KMS-11 (cell line): ENCODE data around the gene SDC3.

Source experiments
- H2AFZ ChIP-seq: fragments of 200-600 bp; sonication (generic); 2 replicates; pipeline ENCODE4 v1.6.1; 2016; ENCODE audit warnings: antibody characterized with exemption, mixed run types, low read depth
- H3K27ac ChIP-seq: fragments of 200-600 bp; sonication (generic); 2 replicates; pipeline ENCODE4 v1.6.1; 2016; ENCODE audit warnings: mild to moderate bottlenecking, mixed run types
- H3K27me3 ChIP-seq: fragments of 200-600 bp; sonication (generic); 2 replicates; pipeline ENCODE4 v1.6.1; 2017; ENCODE audit warnings: mild to moderate bottlenecking, low read depth, mixed run types, moderate library complexity; ENCODE audit not compliant: insufficient read depth
- H3K36me3 ChIP-seq: fragments of 200-600 bp; sonication (generic); 2 replicates; pipeline ENCODE4 v1.6.1; 2017; ENCODE audit warnings: mild to moderate bottlenecking, mixed run types; ENCODE audit not compliant: insufficient read depth
- H3K4me1 ChIP-seq: fragments of 200-600 bp; sonication (generic); 2 replicates; pipeline ENCODE4 v1.6.1; 2016; ENCODE audit warnings: mild to moderate bottlenecking, low read depth, mixed run types; ENCODE audit not compliant: poor library complexity, severe bottlenecking
- H3K4me2 ChIP-seq: fragments of 200-600 bp; sonication (generic); 2 replicates; pipeline ENCODE4 v1.7.0; 2016; ENCODE audit warnings: mild to moderate bottlenecking, mixed run types
- H3K4me3 ChIP-seq: fragments of 200-600 bp; sonication (generic); IDR thresholded peaks from 2 replicates; pipeline ENCODE4 v1.6.1; 2017; ENCODE audit warnings: low read depth, low read length, mixed read lengths; ENCODE audit not compliant: insufficient read depth
- H3K79me2 ChIP-seq: fragments of 200-600 bp; sonication (generic); 2 replicates; pipeline ENCODE4 v1.6.1; 2016; ENCODE audit warnings: low read depth, mixed run types; ENCODE audit not compliant: insufficient read depth
- H3K9ac ChIP-seq: fragments of 200-600 bp; sonication (generic); 2 replicates; pipeline ENCODE4 v1.6.1; 2016; ENCODE audit warnings: mild to moderate bottlenecking, mixed run types
- H4K20me1 ChIP-seq: fragments of 200-600 bp; sonication (generic); 2 replicates; pipeline ENCODE4 v1.6.1; 2016; ENCODE audit warnings: mild to moderate bottlenecking, mixed run types; ENCODE audit not compliant: insufficient read depth
- CTCF ChIP-seq: fragments of 200-600 bp; sonication (generic); conservative IDR thresholded peaks from 2 replicates; pipeline ENCODE4 v1.6.1; 2017; ENCODE audit warnings: low read depth, mild to moderate bottlenecking, antibody characterized with exemption, low read length, moderate library complexity, mixed read lengths

SDC3 gene

GRCh38 chr1:30927448-30927847, 18.9 kb upstream of the SDC3 start:
- Histone ChIP-seq H3K27me3 (no peaks in the 10 kb centered on the region), H2AFZ (no peak overlapping the region), H3K4me3 (no peak overlapping the region), H3K79me2 (no peaks in the 10 kb centered on the region), H3K4me2 (no peak overlapping the region), H4K20me1 (no peaks in the 10 kb centered on the region), H3K4me1 (peaks cover 7% of the 10 kb centered on the region), H3K27ac (no peak overlapping the region), H3K9ac (no peak overlapping the region), H3K36me3 (no peaks in the 10 kb centered on the region)
- TF ChIP-seq CTCF = no peak

GRCh38 chr1:30923597-30923996, 15.0 kb upstream of the SDC3 start:
- H3K79me2 ChIP-seq = no peaks in the 10 kb centered on the region
- no peak overlapping the region for H3K4me2 ChIP-seq
- no peaks in the 10 kb centered on the region for H3K36me3 ChIP-seq
- no peaks in the 10 kb centered on the region for H4K20me1 ChIP-seq
- H3K4me1 ChIP-seq = peaks cover 20% of the 10 kb centered on the region
- TF ChIP-seq CTCF = no peak
- no peak overlapping the region for H2AFZ ChIP-seq
- no peaks in the 10 kb centered on the region for H3K27me3 ChIP-seq
- no peak overlapping the region for H3K9ac ChIP-seq
- H3K4me3 ChIP-seq = no peak overlapping the region
- H3K27ac ChIP-seq = no peak overlapping the region

GRCh38 chr1:30920827-30921226, 12.3 kb upstream of the SDC3 start:
- H3K27ac ChIP-seq = no peak overlapping the region
- H3K4me3 ChIP-seq = no peak overlapping the region
- H3K4me1 ChIP-seq = peaks cover 25% of the 10 kb centered on the region
- no peak for TF ChIP-seq CTCF
- H3K36me3 ChIP-seq = no peaks in the 10 kb centered on the region
- H4K20me1 ChIP-seq = no peaks in the 10 kb centered on the region
- H3K9ac ChIP-seq = no peak overlapping the region
- H3K27me3 ChIP-seq = no peaks in the 10 kb centered on the region
- H2AFZ ChIP-seq = no peak overlapping the region
- no peaks in the 10 kb centered on the region for H3K79me2 ChIP-seq
- H3K4me2 ChIP-seq = no peak overlapping the region

- H3K4me1 ChIP-seq = peaks cover 25% of the 10 kb centered on the region
- H3K36me3 ChIP-seq = no peaks in the 10 kb centered on the region
- no peak for TF ChIP-seq CTCF
- no peak overlapping the region for H2AFZ ChIP-seq
- H4K20me1 ChIP-seq = no peaks in the 10 kb centered on the region
- H3K27ac ChIP-seq = no peak overlapping the region
- H3K9ac ChIP-seq = no peak overlapping the region
- no peaks in the 10 kb centered on the region for H3K27me3 ChIP-seq
- no peaks in the 10 kb centered on the region for H3K79me2 ChIP-seq
- no peak overlapping the region for H3K4me3 ChIP-seq
- H3K4me2 ChIP-seq = peak overlapping the region; percentile 9; the same call in 1 of the 2 replicates
These were observed 10.7 kb upstream of the SDC3 start for GRCh38 chr1:30919025-30919881.
